ENCODE results near the gene IL17RB. TPM values are rescaled to one million over a fixed set of nuclear protein-coding genes. Genes with fewer than 3 reads are reported as not detected.

Gene IL17RB
- total RNA-seq, 1 experiment from 2014 or later = 0.25 TPM

DNA sequence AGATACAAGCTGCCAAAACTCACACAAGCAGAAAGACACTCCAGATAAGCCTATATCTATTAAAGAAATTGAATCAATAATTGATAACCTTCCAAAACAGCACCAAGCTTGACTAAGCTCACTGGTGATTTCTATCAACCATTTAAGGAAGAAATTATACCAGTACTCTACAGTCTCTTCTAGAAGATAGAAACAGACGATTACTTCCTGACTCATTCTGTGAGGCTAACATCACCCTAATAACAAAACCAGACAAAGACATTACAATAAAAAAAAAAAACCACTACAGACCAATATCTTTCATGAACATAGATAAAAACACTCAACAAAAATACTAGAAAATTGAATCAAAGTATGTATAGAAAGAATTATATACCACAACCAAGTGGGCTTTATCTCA, 20.3 kb upstream of the IL17RB start:
- no peak for DNase-seq (ENCODE audit: extremely low read depth, low read depth)

DNA sequence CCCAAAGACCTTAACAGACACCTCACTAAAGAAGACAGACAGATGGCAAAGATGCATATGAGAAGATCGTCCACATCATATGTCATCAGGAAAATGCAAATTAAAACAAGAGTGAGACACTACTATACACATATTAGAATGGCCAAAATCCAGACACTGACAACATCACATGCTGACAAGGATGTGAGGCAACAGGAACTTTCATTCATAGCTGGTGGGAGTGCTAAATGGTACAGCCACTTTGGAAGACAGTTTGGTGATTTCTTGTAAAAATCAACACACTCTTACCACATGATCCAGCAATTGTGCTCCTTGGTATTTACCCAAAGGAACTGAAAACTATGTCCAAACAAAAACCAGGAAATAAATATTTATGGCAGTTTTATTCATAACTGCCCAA, 17.8 kb upstream of the IL17RB start:
- DNase-seq (ENCODE audit: extremely low read depth, low read depth) = no peak

DNA sequence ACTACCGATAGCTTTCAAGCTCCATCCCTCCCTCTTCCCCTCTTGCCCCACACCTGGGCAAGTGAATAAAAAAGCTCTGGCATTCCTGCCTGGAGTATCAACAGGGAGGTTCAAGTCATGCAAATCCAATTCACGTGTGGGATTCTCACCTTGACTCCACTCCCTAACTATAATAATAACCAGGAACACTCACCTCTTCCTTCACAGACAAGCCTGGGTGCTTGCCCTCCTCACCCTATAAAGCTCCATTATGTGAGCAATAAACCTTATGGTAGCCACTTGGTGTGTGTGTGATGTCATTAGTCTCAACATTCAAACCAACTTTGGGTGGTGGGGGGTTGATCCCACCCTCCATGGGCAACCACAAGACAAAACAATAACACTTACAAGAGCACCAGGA, 16.8 kb upstream of the IL17RB start:
- no peak for DNase-seq (ENCODE audit: extremely low read depth, low read depth)

DNA sequence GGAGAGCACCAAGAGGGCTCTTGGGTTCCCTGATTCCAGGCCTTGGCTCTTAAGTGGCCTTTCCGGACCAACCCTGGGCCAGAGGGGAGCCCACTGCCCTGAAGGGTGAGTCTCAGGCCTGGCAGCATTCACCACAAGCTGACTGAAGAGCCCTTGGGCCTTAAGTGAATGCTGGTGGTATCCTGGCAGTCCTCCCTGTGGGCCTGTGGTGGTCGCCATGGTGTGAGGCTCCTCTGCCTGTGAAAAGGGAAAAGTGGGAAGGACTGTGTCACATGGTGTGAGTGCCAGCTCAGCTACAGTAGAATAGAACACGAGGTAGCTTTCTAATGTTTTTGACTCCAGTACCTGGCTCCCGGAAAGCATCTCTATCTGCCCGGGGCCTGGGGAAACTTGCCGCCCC, 15.4 kb upstream of the IL17RB start:
- DNase-seq (ENCODE audit: extremely low read depth, low read depth) = no peak

DNA sequence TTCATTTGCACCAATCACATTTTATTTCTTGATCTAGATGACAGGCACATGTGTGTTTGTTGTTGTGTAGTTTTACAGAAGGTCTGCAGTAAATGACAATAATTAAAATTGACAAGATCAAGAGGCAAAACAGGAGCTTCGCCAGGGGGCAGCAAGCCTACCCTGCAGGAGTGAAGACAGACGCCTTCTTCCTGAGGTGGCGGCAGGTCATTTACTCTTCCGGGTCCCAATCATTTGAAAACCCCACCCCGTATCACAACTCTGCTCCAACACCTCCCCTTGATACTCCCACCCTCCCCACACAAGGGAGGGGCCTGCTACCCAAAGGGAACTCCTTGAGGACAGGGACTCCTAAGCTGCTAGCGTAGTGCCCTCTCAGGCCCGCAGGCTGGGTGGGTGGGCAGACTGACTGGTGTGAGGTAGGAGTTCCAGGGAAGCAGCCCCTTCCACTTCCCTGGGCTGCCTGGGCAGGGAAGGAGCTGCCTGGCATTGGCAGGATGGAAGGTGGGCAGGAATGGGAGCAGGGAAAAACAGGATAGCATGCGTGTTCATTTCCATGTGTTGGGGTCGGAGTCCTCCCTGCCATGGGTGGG, 13.2 kb upstream of the IL17RB start:
- no peak for DNase-seq (ENCODE audit: extremely low read depth, low read depth)

DNA sequence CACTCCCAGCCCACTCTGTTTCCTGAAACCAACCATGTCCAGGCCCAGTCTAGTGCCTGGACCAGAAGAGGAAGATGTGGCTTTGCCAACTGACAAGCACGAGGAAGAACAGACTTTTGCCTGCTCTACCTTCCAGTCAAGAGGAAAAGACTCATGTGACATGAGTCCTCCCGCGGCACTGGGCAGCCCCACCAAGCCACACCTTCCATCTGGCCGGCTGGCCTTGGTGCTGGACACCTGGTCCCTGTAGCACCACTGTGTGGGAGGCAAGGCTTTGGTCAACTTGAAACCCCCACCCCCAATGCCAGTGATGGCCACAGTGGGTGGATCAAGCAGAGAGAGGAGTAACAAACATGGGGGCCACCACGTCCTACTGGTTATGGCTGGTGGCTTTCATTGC, 12.7 kb upstream of the IL17RB start:
- DNase-seq (ENCODE audit: extremely low read depth, low read depth) = no peak

DNA sequence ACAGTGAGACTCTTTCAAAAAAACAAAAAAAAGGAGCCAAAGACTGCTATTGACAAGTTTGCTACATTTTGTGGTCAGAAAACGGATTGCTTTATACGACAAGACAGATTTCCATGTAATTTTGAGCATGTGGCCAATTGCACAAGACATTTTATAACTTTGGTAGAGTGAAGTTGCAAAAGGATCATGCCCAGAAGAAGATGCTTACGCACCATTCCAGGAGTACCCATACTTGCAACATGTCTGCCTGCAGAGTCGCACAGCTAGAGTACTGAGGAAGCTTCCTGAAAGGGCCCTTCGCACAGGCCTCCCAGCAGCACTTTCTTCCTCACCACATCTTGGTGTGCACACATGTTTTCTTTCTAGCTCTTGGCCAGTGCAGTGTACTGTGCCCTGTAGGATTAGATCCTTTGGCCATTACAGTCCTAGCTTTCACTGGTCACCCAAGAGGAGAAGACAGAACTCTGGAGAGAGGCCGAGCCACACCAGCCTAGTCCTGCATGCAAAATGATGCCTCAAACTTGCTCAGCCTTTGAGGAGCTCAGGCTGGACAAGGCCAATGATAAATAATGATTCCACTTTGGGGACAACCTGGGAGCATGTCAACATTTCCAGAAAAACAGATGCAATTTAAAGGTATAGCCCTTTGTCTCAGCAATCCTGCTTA, 11.8 kb upstream of the IL17RB start:
- DNase-seq (ENCODE audit: extremely low read depth, low read depth) = no peak

DNA sequence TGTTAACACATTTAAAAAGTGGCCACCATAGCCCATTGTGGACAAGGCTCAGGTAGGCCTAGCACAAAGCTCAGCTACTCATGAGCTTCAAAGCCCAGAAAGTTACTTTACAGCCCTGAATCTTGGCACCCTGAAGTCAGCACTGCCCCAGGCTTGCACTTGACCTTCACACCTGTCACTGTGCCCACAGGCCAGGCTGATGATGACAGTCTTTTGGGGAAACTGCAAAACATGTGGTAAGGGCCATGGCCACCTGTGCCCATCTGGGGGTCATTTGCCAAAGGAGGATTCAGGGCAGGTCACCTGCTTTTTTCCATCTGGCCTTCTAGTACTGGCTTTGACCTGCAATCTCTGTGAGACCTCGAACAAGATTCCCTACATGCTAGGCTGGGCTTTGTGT, 11.1 kb upstream of the IL17RB start:
- DNase-seq (ENCODE audit: extremely low read depth, low read depth) = no peak

DNA sequence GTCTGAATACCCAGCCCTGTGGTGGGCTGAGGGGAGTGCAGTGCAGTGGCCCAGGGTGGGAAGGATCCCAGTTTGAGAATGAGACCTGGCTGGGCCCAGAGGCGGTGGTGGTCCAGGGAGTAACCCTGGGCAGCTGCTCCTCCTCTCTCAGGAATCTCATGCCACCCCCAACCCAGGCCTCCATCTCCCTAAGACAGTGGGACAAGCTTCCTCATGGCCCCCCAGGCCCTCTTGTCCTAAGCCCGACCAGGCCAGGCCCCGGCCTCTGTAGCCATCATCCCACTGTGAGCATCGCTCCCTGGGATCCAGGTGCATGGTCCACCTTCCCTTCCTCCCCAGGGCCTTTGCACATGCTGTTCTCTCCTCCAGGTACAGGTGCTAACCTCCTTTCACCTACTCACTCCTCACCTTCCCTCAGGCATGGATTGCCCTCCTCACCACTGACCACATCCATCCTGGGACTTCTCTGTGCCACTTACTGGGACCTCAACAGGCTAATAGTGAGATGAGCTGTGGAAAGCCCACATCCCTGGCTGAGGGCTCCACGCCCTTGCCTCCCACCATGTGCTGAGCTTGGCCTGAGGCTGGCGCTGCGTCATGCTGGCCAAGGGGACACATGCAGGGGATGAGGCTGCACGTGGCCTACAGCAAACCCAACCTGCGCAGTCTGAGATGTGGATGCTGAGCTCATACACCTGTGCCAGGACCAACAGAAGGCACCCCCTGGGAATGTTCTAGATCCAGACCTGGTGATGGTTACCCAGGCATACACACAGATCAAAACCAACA, 10.1 kb upstream of the IL17RB start:
- no peak for DNase-seq (ENCODE audit: extremely low read depth, low read depth)

DNA sequence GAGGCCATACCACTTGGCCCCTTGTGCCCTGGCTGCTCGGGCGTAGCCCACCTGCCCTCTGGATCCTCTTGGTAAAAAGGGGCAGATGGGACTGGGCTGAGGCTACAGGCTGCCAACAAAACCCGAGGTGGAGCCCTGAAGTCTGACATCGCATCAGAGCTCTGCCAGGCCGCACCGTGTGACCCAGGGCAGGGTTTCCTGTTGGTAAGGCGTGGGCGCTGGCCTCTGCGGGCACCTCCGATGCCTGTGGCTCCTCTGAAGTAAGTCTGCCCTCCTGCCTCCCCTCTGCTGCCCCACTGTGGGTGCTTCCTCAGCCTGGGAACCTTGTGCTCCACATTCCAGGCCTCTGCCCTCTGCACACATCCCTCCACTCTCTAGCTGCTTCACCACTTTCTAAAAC, 9.0 kb upstream of the IL17RB start:
- DNase-seq (ENCODE audit: extremely low read depth, low read depth) = no peak

DNA sequence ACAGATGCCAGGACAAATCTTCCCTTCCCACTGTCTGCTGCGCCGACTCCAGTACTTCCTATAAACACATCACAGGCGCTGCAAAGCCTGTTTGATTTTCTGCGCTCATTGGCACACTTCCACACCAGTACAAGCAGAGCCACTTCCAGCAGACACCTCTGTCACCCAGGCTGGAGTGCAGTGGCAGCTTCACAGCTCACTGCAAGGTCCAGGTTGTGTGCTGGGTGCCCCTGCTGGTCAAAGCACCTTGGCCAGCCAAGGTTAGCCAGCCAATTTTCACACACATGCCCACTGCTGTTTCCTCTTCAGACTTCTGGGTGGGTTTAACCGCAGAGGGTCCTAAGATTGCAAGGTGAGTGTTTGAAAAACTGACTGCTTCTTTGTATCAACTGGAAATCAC, 5.1 kb upstream of the IL17RB start:
- DNase-seq (ENCODE audit: extremely low read depth, low read depth) = no peak

DNA sequence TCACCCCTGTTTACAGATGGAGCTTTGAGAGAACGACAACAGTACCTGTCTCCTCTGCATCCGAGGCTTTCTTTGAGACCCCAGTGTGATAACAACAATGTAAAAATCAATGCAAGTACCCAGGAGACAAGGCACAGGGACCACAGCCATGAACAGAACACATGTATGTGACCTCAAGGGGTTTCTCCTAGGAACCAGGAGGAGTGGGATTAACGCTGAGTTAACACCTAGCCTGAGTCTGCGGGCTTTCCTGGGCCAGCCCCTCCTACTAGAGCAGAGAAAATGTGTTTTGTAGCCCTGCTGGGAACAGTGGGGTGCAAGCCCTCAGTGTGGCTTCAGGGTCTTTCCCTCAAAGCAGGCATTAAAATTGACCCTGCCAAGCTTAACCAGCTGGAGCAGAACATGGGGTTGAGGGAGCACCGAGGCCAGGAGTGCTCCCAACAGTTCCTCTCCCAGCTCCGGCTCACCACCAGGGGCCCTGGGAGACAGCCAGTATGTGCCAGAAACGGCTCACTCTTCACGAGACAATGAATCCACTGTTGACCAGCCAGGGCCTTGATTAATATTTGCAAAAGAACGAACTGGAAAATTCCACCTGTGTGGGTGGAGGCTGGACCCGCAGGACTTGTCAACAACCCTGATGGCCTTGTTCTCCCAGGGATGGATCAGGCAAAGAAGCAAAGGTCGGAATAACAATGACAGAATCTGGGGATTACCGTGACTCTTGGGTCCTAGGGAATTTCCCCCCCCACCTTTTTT, 3.8 kb upstream of the IL17RB start:
- no peak for DNase-seq (ENCODE audit: extremely low read depth, low read depth)

DNA sequence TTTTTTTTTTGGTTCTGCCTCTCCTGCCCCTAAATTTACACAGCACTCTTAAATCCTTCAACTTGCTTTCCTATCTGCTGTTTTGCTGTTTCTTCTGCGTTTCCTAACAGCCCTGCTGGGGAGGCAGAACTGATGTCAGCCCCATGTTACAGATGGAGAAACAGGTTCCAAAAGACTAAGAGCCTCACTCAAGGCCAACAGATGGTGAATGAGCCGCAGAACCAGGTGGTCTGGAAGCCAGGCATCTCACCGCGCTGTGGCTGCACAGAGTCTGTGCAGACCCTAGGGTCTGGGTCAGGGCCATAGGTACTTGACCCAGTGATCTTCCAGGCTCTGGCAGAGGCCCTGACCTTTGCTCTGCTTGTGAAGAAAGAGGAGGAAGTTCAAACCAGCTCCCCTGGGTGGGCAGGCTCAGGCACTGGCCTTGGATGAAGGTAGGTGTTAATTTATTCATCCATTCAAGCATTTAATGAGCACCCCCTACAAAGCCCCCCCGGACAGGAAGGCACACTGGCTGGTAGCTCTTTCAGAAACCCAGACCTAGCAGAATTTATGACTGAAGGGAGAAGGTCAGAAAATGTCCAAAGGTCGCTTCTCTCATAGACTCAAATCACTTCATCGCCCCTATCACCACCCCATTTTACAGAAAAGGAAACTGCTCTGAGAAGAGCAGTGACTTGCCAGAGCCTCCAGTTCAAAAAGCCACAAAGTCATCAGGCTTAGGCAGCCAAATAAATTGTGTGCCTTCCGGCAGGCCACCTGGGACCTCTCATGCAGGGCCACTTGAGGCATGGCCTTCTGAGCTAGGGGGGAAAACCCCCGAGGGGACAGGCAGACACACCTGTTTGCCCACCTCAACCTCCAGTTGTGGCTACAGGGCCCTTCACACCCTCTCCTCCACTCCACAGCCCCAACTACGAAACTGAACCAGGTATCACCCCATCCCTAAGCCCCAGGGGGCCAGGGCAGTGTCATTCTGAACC, 2.9 kb upstream of the IL17RB start:
- no peak for DNase-seq (ENCODE audit: extremely low read depth, low read depth)

DNA sequence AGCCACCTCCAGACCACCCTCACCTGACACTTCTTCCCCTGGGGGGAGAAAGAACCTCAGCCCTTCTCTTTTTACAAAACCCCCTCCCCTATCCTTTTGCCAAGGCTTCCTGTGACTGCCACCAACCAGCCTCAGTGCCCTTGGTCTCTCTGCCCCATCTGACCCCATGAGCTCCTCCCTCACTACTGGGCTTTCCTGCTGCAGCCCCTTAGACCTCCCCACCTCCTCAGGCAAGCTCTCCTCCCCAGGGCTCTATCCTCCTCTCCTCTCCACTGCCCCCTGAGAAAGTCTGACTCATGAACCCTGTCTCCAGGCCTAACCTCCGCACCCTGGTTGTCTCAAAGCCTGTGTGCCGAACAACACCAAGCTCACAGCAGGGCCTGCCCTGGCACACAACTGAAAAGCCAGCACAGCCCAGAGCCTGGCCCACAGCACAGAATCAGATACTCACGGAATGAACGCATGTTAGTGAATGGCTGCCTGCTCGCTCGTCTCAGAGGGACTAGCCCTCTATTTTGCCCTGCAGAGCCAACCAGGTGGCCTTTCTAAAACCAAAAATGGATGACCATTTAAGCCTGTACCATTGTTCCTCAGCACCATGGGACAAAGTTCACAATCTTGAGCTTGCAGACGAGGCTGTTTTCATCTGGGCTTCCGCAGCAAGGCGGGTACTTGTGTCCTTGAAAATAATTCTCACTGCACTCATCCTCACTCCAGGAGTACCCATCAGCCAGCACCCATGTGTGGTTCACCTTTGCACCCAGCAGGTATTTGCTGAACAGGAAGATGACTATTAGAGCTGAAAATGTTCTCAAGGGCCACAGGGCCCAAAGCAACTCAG, 1.9 kb upstream of the IL17RB start:
- DNase-seq (ENCODE audit: extremely low read depth, low read depth) = no peak

DNA sequence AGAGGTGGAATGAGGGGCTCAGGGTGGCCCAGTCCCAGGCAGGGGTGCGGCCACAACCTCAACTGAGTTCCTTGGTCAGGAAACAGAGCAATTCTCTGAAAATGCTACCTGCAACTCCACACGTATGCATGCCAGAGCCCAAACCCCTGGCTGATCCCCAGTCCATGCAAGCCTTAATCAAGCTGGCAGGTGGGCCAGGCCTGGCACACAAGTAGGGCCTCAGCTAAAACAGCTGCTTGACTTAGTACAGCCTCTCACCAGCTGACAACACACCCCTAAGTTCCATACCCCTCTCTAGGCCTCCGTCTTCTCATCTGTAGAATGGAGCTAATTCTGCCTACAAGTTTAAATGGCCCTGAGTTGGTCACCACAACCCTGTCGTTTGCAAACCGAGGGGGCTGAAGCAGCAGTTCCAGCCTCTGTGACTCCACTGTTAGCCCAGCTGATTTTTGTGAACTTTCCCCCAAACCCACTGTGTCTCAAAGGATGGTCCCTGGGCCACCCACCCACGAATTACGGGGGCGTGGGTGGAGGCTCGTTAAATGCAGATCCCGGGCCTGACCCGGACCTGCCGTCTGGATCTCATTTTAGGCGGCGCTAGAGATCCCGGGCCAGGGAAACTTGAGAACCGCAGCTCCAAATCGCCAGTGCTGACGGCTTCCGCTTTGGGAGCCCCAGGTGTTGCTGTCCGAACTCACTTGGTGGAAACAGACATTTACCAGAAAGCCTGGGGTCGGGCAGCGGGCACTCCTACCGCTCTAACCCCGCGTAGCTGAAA, 1.1 kb upstream of the IL17RB start:
- DNase-seq (ENCODE audit: extremely low read depth, low read depth) = no peak

DNA sequence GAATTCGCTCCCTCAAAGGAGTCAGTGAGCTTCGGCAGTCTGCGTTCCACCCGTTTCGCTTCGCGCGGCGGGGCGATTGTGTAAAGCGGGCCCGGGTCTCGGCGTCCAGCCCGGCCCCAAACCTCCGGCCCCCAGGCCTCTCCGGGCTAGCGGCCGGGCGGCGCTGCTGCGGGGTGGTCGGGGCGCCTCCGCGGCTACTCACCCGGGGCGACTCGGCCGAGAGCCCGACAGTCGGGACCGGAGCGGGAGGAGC, 561 bp upstream of the IL17RB start:
- no peak for DNase-seq (ENCODE audit: extremely low read depth, low read depth)

DNA sequence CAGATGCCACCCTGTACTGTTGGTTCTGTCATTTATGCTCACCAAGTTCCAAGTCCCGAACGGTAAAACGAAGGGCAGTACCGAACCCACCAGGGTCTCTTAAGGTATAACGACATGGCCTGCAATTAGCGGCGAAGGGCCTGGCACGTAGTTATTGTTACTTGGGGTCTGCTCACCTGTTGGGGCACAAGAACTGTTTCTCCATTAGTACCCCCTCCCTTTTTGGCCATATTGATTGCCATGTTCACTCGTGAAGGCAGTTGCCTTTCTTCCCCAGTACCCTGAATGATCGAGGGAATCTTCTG, 435 bp downstream of the IL17RB start:
- DNase-seq (ENCODE audit: extremely low read depth, low read depth) = no peak

DNA sequence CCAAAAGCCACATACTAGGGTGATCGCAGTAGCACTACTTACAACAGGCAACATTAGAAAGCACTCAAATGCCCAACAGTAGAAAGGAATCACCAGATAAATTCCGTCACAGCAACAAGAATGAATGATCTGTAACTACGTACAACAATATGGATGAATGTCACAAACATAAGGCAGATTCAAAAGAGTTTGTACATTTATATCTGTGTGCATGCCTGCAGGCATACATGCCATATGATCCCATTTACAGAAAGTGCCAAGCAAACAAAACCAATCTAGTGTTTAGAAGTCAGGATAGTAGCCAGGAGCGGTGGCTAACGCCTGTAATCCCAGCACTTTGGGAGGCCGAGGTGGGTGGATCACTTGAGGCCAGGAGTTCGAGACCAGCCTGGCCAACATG, 3.5 kb downstream of the IL17RB start:
- DNase-seq (ENCODE audit: extremely low read depth, low read depth) = no peak

DNA sequence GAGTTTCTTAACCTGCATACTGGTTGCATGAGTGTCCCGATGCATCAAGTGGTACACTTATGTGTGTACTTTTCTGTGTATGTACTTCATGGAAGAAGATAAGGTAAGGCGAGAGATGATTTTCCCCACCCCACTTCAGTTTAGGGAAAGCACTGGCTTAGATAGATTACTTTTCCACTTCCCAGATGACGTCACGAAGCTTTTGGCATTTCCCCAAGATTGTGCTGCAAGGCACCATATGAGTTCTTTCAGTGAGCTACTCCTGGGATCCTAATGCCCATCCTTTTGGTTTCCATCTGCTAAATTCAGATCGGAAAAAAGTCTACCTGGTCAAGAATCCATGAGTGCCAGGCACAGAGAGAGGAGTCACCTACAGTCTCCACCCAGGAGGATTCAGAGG, 4.5 kb downstream of the IL17RB start:
- no peak for DNase-seq (ENCODE audit: extremely low read depth, low read depth)

Measured in NCI-H460 (cell line).